ENCODE results near the gene CLIP1.

Gene CLIP1

DNA sequence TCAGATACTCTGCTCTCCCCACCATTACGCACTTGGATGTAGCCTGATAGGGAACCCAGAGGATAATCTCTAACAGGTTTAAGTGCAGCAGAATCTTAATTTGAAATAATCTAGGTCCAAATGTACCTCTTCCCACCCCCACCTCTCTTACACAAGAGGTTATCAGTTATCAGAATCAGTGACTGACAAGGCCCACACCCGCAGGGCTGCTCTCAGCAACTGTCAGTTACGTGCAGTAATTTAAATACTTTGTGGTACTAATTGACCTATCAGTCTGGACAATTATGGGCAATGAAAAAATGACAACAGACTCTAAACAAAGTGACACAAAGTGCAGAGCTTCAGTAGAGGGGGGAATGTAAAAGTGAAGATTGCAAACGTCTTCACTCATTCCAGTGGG, 74.0 kb downstream of the CLIP1 start:
- no peak overlapping the region for H3K4me3 ChIP-seq (replicated peaks; ENCODE audit: insufficient read depth, low read length)
- H3K27ac ChIP-seq (replicated peaks): no peak overlapping the region
- DNase-seq (ENCODE audit: low read depth in 1 of 2, low spot score in 1 of 2): no peak
- H3K27me3 ChIP-seq (ENCODE audit: insufficient read depth, poor library complexity, severe bottlenecking): no peaks in the 10 kb centered on the region
- no peak for TF ChIP-seq POLR2AphosphoS5 (IDR thresholded peaks at IDR 0.05; ENCODE audit: low read depth)
- TF ChIP-seq, protein P1, sequence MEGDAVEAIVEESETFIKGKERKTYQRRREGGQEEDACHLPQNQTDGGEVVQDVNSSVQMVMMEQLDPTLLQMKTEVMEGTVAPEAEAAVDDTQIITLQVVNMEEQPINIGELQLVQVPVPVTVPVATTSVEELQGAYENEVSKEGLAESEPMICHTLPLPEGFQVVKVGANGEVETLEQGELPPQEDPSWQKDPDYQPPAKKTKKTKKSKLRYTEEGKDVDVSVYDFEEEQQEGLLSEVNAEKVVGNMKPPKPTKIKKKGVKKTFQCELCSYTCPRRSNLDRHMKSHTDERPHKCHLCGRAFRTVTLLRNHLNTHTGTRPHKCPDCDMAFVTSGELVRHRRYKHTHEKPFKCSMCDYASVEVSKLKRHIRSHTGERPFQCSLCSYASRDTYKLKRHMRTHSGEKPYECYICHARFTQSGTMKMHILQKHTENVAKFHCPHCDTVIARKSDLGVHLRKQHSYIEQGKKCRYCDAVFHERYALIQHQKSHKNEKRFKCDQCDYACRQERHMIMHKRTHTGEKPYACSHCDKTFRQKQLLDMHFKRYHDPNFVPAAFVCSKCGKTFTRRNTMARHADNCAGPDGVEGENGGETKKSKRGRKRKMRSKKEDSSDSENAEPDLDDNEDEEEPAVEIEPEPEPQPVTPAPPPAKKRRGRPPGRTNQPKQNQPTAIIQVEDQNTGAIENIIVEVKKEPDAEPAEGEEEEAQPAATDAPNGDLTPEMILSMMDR (IDR thresholded peaks at IDR 0.05; ENCODE audit: insufficient read depth, low read length): no peak
- TF ChIP-seq SPI1 (IDR thresholded peaks at IDR 0.05; ENCODE audit: borderline replicate concordance, low read depth): no peak
- TF ChIP-seq, protein P2, sequence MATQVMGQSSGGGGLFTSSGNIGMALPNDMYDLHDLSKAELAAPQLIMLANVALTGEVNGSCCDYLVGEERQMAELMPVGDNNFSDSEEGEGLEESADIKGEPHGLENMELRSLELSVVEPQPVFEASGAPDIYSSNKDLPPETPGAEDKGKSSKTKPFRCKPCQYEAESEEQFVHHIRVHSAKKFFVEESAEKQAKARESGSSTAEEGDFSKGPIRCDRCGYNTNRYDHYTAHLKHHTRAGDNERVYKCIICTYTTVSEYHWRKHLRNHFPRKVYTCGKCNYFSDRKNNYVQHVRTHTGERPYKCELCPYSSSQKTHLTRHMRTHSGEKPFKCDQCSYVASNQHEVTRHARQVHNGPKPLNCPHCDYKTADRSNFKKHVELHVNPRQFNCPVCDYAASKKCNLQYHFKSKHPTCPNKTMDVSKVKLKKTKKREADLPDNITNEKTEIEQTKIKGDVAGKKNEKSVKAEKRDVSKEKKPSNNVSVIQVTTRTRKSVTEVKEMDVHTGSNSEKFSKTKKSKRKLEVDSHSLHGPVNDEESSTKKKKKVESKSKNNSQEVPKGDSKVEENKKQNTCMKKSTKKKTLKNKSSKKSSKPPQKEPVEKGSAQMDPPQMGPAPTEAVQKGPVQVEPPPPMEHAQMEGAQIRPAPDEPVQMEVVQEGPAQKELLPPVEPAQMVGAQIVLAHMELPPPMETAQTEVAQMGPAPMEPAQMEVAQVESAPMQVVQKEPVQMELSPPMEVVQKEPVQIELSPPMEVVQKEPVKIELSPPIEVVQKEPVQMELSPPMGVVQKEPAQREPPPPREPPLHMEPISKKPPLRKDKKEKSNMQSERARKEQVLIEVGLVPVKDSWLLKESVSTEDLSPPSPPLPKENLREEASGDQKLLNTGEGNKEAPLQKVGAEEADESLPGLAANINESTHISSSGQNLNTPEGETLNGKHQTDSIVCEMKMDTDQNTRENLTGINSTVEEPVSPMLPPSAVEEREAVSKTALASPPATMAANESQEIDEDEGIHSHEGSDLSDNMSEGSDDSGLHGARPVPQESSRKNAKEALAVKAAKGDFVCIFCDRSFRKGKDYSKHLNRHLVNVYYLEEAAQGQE (IDR thresholded peaks at IDR 0.05; ENCODE audit: insufficient replicate concordance, low read depth): no peak
- no peak for TF ChIP-seq GABPA (IDR thresholded peaks at IDR 0.05; ENCODE audit: low read depth)

DNA sequence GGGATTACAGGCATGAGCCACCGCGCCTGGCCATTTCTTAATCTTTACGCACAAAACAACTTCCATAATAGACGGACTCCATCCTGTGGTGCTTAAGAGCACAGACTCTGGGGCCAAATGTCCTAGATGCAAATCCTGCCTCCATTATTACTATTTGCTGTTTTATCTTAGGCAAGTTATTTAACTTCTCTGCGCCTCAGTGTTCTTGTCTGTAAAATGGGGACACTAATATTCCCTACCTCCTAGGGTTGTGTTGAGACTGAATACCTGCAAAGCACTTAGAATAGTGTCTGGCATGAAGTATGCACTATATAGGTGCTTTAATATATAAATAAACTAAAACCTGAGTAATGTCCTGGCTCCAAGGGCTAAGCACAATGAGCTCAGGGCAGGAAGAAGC, 76.4 kb downstream of the CLIP1 start:
- Histone ChIP-seq H3K27ac (replicated peaks) (no peak overlapping the region), H3K27me3 (ENCODE audit: insufficient read depth, poor library complexity, severe bottlenecking) (no peaks in the 10 kb centered on the region), H3K4me3 (replicated peaks; ENCODE audit: insufficient read depth, low read length) (no peak overlapping the region)
- no peak for DNase-seq (ENCODE audit: low read depth in 1 of 2, low spot score in 1 of 2)
- no peak for TF ChIP-seq GABPA (IDR thresholded peaks at IDR 0.05; ENCODE audit: low read depth)
- TF ChIP-seq SPI1 (IDR thresholded peaks at IDR 0.05; ENCODE audit: borderline replicate concordance, low read depth): no peak
- TF ChIP-seq, protein P1 (IDR thresholded peaks at IDR 0.05; ENCODE audit: insufficient read depth, low read length): no peak
- TF ChIP-seq, protein P2 (IDR thresholded peaks at IDR 0.05; ENCODE audit: insufficient replicate concordance, low read depth): no peak
- TF ChIP-seq POLR2AphosphoS5 (IDR thresholded peaks at IDR 0.05; ENCODE audit: low read depth): no peak

- TF ChIP-seq, protein P1 (IDR thresholded peaks at IDR 0.05; ENCODE audit: insufficient read depth, low read length): no peak
- TF ChIP-seq, protein P2 (IDR thresholded peaks at IDR 0.05; ENCODE audit: insufficient replicate concordance, low read depth): no peak
- TF ChIP-seq SPI1 (IDR thresholded peaks at IDR 0.05; ENCODE audit: borderline replicate concordance, low read depth): no peak
- no peak for TF ChIP-seq GABPA (IDR thresholded peaks at IDR 0.05; ENCODE audit: low read depth)
- no peak for DNase-seq (ENCODE audit: low read depth in 1 of 2, low spot score in 1 of 2)
- Histone ChIP-seq H3K27ac (replicated peaks) (no peak overlapping the region), H3K4me3 (replicated peaks; ENCODE audit: insufficient read depth, low read length) (no peak overlapping the region), H3K27me3 (ENCODE audit: insufficient read depth, poor library complexity, severe bottlenecking) (no peaks in the 10 kb centered on the region)
Observed at GRCh38 chr12:122345042-122345441, 77.4 kb downstream of the CLIP1 start.
